K562 (cell line): ENCODE measurements around the gene MPZL1. TPM values are rescaled to one million over a fixed set of nuclear protein-coding genes. Genes with fewer than 3 reads are reported as not detected.

Source experiments
- CREM ChIP-seq: IDR thresholded peaks from 2 replicates; pipeline ENCODE4 v1.6.1; 2014; ENCODE audit warnings: antibody characterized with exemption, low read depth
- EP400 ChIP-seq: fragments of 450-650 bp; IDR thresholded peaks from 2 replicates; pipeline ENCODE4 v1.6.1; 2017; ENCODE audit warnings: antibody characterized with exemption, mild to moderate bottlenecking, moderate library complexity
- ESRRB ChIP-seq: fragments of 250-450 bp; sonication (Bioruptor Pico); IDR thresholded peaks from 2 replicates; pipeline ENCODE4 v1.5.0; 2020; ENCODE audit warnings: mild to moderate bottlenecking, moderate library complexity, borderline replicate concordance
- EZH2 ChIP-seq: IDR thresholded peaks from 2 replicates; pipeline ENCODE4 v1.6.1; 2012; ENCODE audit warnings: low read depth, mild to moderate bottlenecking, inconsistent platforms, low read length, borderline replicate concordance
- FOS ChIP-seq: IDR thresholded peaks from 3 replicates; pipeline ENCODE4 v1.6.1; 2011; ENCODE audit not compliant: insufficient read length; ENCODE audit errors: extremely low read depth
- FOXP1 ChIP-seq: sonication (generic); formaldehyde crosslinking; IDR thresholded peaks from 2 replicates; pipeline ENCODE4 v1.8.0; 2022; ENCODE audit warnings: mild to moderate bottlenecking, missing genetic modification reagents
- GTF2B ChIP-seq: IDR thresholded peaks from 2 replicates; pipeline ENCODE4 v1.6.1; 2011; ENCODE audit not compliant: insufficient read length; ENCODE audit errors: extremely low read depth
- NFATC3 ChIP-seq: fragments of 450-650 bp; IDR thresholded peaks from 2 replicates; pipeline ENCODE4 v1.6.1; 2017; ENCODE audit warnings: mild to moderate bottlenecking
- SMARCA5 ChIP-seq: fragments of 450-650 bp; IDR thresholded peaks from 2 replicates; pipeline ENCODE4 v1.6.1; 2016
- SMARCC2 ChIP-seq: fragments of 450-650 bp; IDR thresholded peaks from 2 replicates; pipeline ENCODE4 v1.6.1; 2017; ENCODE audit warnings: antibody characterized with exemption, moderate library complexity, mild to moderate bottlenecking, low read depth
- TCF7L2 ChIP-seq: fragments of 150-350 bp; IDR thresholded peaks from 2 replicates; pipeline ENCODE4 v1.6.1; 2016; ENCODE audit warnings: low read depth, mild to moderate bottlenecking, low read length, moderate library complexity
- ZFP36 ChIP-seq: fragments of 150-350 bp; IDR thresholded peaks from 2 replicates; pipeline ENCODE4 v1.6.1; 2018; ENCODE audit warnings: low read length, low read depth; ENCODE audit not compliant: partially characterized antibody
- ZSCAN32 ChIP-seq: fragments of 450-650 bp; formaldehyde crosslinking; IDR thresholded peaks from 2 replicates; pipeline ENCODE4 v1.4.0; 2020; ENCODE audit warnings: mild to moderate bottlenecking, moderate library complexity
- polyA plus RNA-seq, 8 experiments: library from polyadenylated mRNA; depleted of rRNA in 4 of 8; stranded (reverse) in 5 of 8; unstranded in 3 of 8; fragments of >200 nt; fragmentation: Nextera tagmentation in 2 of 8; fragmentation: Illumina TruSeq in 1 of 8; extraction: Ambion mirVana in 2 of 8; extraction: Trizol in 1 of 8; gene quantifications; 2 replicates each; pipeline versions ENCODE4 v1.2.1 to v1.2.3, GENCODE V29; 2011 to 2014; ENCODE audit warnings: inconsistent platforms in 1 of 8, missing spikeins in 1 of 8
- total RNA-seq, 7 experiments: library from RNA; depleted of rRNA in 6 of 7; stranded (reverse); fragments of >200 nt in 6 of 7; fragmentation: Illumina TruSeq in 2 of 7; extraction: Trizol in 2 of 7; gene quantifications; 2 replicates each; pipeline versions ENCODE4 v1.2.1 to v1.2.3, GENCODE V29; 2011 to 2021; ENCODE audit warnings: low replicate concordance in 1 of 7
- TF ChIP-seq, protein P1 (sequence below): fragments of 450-650 bp; formaldehyde crosslinking; IDR thresholded peaks from 2 replicates; pipeline ENCODE4 v1.4.0; 2022; ENCODE audit warnings: missing genetic modification characterization
- TF ChIP-seq, protein P2 (sequence below): fragments of 450-650 bp; IDR thresholded peaks from 2 replicates; pipeline ENCODE4 v1.6.1; 2016; ENCODE audit warnings: mild to moderate bottlenecking, moderate library complexity

Gene MPZL1
- total and polyA plus RNA-seq, 9 of the 15 experiments (the other 6 are each of a cell fraction or from before 2014, with no cell fraction given) = 14.5 to 153 (median 66.5) TPM

DNA sequence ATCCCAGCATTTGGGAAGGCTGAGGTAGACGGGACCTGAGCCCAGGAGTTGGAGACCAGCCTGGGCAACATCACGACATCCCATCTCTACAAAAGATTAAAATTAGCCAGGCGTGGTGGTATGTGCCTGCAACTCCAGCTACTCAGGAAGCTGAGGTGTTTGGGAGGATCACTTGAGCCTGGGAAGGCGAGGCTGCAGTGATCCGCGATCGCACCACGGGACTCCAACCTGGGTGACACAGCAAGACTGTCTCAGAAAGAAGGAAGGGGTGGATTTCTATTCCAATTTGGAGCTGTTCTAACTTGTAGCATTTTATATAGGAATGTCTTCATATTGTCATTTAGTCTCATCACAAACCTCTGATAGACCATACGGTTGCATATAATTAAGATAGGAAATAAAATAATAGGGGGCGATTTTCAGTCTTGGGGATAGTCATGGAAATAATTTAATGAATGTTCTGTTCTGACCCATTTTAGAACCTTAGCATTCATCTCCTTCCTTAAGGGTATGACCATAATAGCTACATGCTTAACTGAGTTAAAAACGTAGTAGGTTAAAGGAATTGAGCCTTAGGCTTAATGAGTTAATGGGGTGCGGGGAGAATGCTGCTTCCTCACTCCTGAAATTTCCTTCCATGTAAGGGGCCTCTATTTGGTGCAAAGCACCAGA, 99.0 kb downstream of the MPZL1 start (continued):
- TF ChIP-seq ESRRB (no peak), CREM (no peak), GTF2B (no peak), SMARCC2 (no peak), ZSCAN32 (no peak), FOXP1 (CRISPR knock-in tag) (no peak), SMARCA5 (no peak), TCF7L2 (no peak), EP400 (no peak; the same call in 1 of the 2 replicates), FOS (no peak), NFATC3 (no peak), ZFP36 (no peak), EZH2 (no peak)
- TF ChIP-seq, protein P1, sequence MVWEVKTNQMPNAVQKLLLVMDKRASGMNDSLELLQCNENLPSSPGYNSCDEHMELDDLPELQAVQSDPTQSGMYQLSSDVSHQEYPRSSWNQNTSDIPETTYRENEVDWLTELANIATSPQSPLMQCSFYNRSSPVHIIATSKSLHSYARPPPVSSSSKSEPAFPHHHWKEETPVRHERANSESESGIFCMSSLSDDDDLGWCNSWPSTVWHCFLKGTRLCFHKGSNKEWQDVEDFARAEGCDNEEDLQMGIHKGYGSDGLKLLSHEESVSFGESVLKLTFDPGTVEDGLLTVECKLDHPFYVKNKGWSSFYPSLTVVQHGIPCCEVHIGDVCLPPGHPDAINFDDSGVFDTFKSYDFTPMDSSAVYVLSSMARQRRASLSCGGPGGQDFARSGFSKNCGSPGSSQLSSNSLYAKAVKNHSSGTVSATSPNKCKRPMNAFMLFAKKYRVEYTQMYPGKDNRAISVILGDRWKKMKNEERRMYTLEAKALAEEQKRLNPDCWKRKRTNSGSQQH (CRISPR knock-in tag) = no peak
- TF ChIP-seq, protein P2, sequence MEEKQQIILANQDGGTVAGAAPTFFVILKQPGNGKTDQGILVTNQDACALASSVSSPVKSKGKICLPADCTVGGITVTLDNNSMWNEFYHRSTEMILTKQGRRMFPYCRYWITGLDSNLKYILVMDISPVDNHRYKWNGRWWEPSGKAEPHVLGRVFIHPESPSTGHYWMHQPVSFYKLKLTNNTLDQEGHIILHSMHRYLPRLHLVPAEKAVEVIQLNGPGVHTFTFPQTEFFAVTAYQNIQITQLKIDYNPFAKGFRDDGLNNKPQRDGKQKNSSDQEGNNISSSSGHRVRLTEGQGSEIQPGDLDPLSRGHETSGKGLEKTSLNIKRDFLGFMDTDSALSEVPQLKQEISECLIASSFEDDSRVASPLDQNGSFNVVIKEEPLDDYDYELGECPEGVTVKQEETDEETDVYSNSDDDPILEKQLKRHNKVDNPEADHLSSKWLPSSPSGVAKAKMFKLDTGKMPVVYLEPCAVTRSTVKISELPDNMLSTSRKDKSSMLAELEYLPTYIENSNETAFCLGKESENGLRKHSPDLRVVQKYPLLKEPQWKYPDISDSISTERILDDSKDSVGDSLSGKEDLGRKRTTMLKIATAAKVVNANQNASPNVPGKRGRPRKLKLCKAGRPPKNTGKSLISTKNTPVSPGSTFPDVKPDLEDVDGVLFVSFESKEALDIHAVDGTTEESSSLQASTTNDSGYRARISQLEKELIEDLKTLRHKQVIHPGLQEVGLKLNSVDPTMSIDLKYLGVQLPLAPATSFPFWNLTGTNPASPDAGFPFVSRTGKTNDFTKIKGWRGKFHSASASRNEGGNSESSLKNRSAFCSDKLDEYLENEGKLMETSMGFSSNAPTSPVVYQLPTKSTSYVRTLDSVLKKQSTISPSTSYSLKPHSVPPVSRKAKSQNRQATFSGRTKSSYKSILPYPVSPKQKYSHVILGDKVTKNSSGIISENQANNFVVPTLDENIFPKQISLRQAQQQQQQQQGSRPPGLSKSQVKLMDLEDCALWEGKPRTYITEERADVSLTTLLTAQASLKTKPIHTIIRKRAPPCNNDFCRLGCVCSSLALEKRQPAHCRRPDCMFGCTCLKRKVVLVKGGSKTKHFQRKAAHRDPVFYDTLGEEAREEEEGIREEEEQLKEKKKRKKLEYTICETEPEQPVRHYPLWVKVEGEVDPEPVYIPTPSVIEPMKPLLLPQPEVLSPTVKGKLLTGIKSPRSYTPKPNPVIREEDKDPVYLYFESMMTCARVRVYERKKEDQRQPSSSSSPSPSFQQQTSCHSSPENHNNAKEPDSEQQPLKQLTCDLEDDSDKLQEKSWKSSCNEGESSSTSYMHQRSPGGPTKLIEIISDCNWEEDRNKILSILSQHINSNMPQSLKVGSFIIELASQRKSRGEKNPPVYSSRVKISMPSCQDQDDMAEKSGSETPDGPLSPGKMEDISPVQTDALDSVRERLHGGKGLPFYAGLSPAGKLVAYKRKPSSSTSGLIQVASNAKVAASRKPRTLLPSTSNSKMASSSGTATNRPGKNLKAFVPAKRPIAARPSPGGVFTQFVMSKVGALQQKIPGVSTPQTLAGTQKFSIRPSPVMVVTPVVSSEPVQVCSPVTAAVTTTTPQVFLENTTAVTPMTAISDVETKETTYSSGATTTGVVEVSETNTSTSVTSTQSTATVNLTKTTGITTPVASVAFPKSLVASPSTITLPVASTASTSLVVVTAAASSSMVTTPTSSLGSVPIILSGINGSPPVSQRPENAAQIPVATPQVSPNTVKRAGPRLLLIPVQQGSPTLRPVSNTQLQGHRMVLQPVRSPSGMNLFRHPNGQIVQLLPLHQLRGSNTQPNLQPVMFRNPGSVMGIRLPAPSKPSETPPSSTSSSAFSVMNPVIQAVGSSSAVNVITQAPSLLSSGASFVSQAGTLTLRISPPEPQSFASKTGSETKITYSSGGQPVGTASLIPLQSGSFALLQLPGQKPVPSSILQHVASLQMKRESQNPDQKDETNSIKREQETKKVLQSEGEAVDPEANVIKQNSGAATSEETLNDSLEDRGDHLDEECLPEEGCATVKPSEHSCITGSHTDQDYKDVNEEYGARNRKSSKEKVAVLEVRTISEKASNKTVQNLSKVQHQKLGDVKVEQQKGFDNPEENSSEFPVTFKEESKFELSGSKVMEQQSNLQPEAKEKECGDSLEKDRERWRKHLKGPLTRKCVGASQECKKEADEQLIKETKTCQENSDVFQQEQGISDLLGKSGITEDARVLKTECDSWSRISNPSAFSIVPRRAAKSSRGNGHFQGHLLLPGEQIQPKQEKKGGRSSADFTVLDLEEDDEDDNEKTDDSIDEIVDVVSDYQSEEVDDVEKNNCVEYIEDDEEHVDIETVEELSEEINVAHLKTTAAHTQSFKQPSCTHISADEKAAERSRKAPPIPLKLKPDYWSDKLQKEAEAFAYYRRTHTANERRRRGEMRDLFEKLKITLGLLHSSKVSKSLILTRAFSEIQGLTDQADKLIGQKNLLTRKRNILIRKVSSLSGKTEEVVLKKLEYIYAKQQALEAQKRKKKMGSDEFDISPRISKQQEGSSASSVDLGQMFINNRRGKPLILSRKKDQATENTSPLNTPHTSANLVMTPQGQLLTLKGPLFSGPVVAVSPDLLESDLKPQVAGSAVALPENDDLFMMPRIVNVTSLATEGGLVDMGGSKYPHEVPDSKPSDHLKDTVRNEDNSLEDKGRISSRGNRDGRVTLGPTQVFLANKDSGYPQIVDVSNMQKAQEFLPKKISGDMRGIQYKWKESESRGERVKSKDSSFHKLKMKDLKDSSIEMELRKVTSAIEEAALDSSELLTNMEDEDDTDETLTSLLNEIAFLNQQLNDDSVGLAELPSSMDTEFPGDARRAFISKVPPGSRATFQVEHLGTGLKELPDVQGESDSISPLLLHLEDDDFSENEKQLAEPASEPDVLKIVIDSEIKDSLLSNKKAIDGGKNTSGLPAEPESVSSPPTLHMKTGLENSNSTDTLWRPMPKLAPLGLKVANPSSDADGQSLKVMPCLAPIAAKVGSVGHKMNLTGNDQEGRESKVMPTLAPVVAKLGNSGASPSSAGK = no peak
